K562 (cell line): ENCODE measurements around the gene TNFAIP6. TPM values are rescaled to one million over a fixed set of nuclear protein-coding genes. Genes with fewer than 3 reads are reported as not detected.

ENCODE experiments used
- ATAC-seq: fragments of 200-7000 bp; cut with Tn5 transposase; 3 replicates; pipeline ENCODE4 v1.9.1; 2020; ENCODE audit warnings: moderate library complexity
- BruUV-seq: library from RNA; stranded (reverse); fragments of 400-500 nt; replicated peaks from 2 replicates; lab custom pipeline; 2021; lab: Mats Ljungman, UMichigan
- CTCF ChIA-PET: fragments of 300-600 bp; formaldehyde crosslinking; extraction: SDS; loops from one replicate; lab custom pipeline; 2021; ENCODE audit warnings: low intra/inter-chr PET ratio; lab: Yijun Ruan, JAX
- POLR2A ChIA-PET: fragments of 300-600, 350-650 bp; sonication (Branson Sonifier 250); formaldehyde crosslinking; extraction: SDS; loops from one replicate; lab custom pipeline; 2021; ENCODE audit warnings: antibody characterized with exemption, inconsistent platforms; lab: Yijun Ruan, JAX
- DNase-seq, 4 experiments: peaks; one replicate each; pipeline versions ENCODE4 v3.0.0 to v3.0.0-alpha.2; 2011 to 2018; ENCODE audit warnings: low spot score in 3 of 4, mixed read lengths in 3 of 4; ENCODE audit errors: extremely low read depth in 1 of 4
- FAIRE-seq: peaks from 2 replicates; lab custom pipeline; 2011; peaks lifted over from hg19 to GRCh38; lab: Jason Lieb, UNC
- H2AFZ ChIP-seq: 2 replicates; pipeline ENCODE4 v1.6.0; 2011; ENCODE audit warnings: low read depth, low read length, control low read depth, inconsistent platforms
- H3K27ac ChIP-seq: fragments of 200-600 bp; 3 replicates; pipeline ENCODE4 v1.8.0; 2011; ENCODE audit warnings: low read depth, mild to moderate bottlenecking, control low read depth, inconsistent platforms, low read length, moderate library complexity, mixed read lengths; ENCODE audit errors: extremely low read depth
- H3K27me3 ChIP-seq, 2 experiments: fragments of 300-600 bp in 1 of 2; 2 replicates in 1 of 2; 3 replicates in 1 of 2; pipeline versions ENCODE4 v1.6.0 to v1.8.0; 2011; ENCODE audit warnings: inconsistent platforms in 2 of 2, low read length in 2 of 2, mild to moderate bottlenecking in 1 of 2, mixed read lengths in 1 of 2, moderate library complexity in 1 of 2; ENCODE audit not compliant: control insufficient read depth in 2 of 2, insufficient read depth in 2 of 2
- H3K36me3 ChIP-seq: fragments of 300-600 bp; 3 replicates; pipeline ENCODE4 v1.8.0; 2011; ENCODE audit warnings: mild to moderate bottlenecking, low read length, inconsistent platforms; ENCODE audit not compliant: control insufficient read depth, insufficient read depth
- H3K4me1 ChIP-seq, 2 experiments: fragments of 200-600 bp in 1 of 2; replicated peaks in 1 of 2; 2 replicates in 1 of 2; 3 replicates in 1 of 2; pipeline versions ENCODE4 v1.5.1 to v1.8.0; 2011; ENCODE audit warnings: inconsistent platforms in 2 of 2, low read length in 2 of 2, mild to moderate bottlenecking in 1 of 2, mixed read lengths in 1 of 2, moderate library complexity in 1 of 2; ENCODE audit not compliant: control insufficient read depth in 2 of 2, insufficient read depth in 2 of 2
- H3K4me2 ChIP-seq: 2 replicates; pipeline ENCODE4 v1.6.1; 2011; ENCODE audit warnings: low read length, control low read depth, inconsistent platforms, mixed read lengths; ENCODE audit not compliant: insufficient read depth
- H3K4me3 ChIP-seq: fragments of 200-600 bp; sonication (generic), shearing (Covaris generic); 2 replicates; pipeline ENCODE4 v1.5.1; 2016; ENCODE audit warnings: control low read depth, inconsistent platforms
- H3K79me2 ChIP-seq: fragments of 200-600 bp; 3 replicates; pipeline ENCODE4 v1.8.0; 2011; ENCODE audit warnings: low read length, inconsistent platforms; ENCODE audit not compliant: control insufficient read depth, insufficient read depth
- H3K9ac ChIP-seq, 2 experiments: 2 replicates each; pipeline versions ENCODE4 v1.6.0 to v1.6.1; 2011; ENCODE audit warnings: low read depth in 2 of 2, low read length in 2 of 2, control low read depth in 1 of 2, inconsistent platforms in 1 of 2, mild to moderate bottlenecking in 1 of 2, mixed read lengths in 1 of 2; ENCODE audit not compliant: insufficient read depth in 1 of 2
- H3K9me1 ChIP-seq: one replicate; pipeline ENCODE4 v1.6.0; 2011; ENCODE audit warnings: inconsistent platforms, mild to moderate bottlenecking, low read length, moderate library complexity; ENCODE audit not compliant: control insufficient read depth, insufficient read depth
- H3K9me3 ChIP-seq: replicated peaks from 2 replicates; pipeline ENCODE4 v1.5.1; 2011; ENCODE audit warnings: low read depth, low read length, inconsistent platforms; ENCODE audit not compliant: control insufficient read depth, insufficient read depth
- H4K20me1 ChIP-seq: replicated peaks from 2 replicates; pipeline ENCODE4 v1.6.1; 2011; ENCODE audit warnings: low read length, inconsistent platforms, mixed read lengths; ENCODE audit not compliant: control insufficient read depth, insufficient read depth
- JUN ChIP-seq, 2 experiments: sonication (generic) in 1 of 2; formaldehyde crosslinking in 1 of 2; IDR thresholded peaks; 2 replicates each; pipeline versions ENCODE4 v1.6.1 to v1.8.0; 2012 to 2022; ENCODE audit warnings: borderline replicate concordance in 2 of 2, mild to moderate bottlenecking in 2 of 2, improper control_type of control experiment in 1 of 2, low read depth in 1 of 2, low read length in 1 of 2, missing genetic modification reagents in 1 of 2
- KLF6 ChIP-seq: fragments of 250-450 bp; sonication (Bioruptor Pico); IDR thresholded peaks from 2 replicates; pipeline ENCODE4 v1.4.0; 2020; ENCODE audit warnings: mild to moderate bottlenecking, moderate library complexity, borderline replicate concordance
- MEIS2 ChIP-seq: fragments of 450-650 bp; IDR thresholded peaks from 2 replicates; pipeline ENCODE4 v1.6.1; 2014; ENCODE audit warnings: mild to moderate bottlenecking; ENCODE audit not compliant: partially characterized antibody
- MTA2 ChIP-seq: fragments of 450-650 bp; IDR thresholded peaks from 2 replicates; pipeline ENCODE4 v1.6.1; 2016; ENCODE audit warnings: low read depth
- NEUROD1 ChIP-seq: fragments of 150-350 bp; IDR thresholded peaks from 2 replicates; pipeline ENCODE4 v1.6.1; 2014; ENCODE audit warnings: borderline replicate concordance, low read length, low read depth; ENCODE audit not compliant: partially characterized antibody
- PHB2 ChIP-seq: fragments of 450-650 bp; IDR thresholded peaks from 2 replicates; pipeline ENCODE4 v1.6.1; 2017; ENCODE audit warnings: low read depth
- SNRNP70 ChIP-seq: fragments of 200-400 bp; formaldehyde crosslinking; optimal IDR thresholded peaks from 2 replicates; pipeline ENCODE3; 2017; ENCODE audit warnings: low read depth, low read length
- THRA ChIP-seq: fragments of 450-650 bp; IDR thresholded peaks from 2 replicates; pipeline ENCODE4 v1.6.1; 2017; ENCODE audit warnings: mild to moderate bottlenecking, moderate library complexity
- ZNF695 ChIP-seq: fragments of 450-650 bp; formaldehyde crosslinking; IDR thresholded peaks from 2 replicates; pipeline ENCODE4 v1.4.0; 2020; ENCODE audit warnings: mild to moderate bottlenecking, moderate library complexity
- WGBS: fragments of 100-300 bp; shearing (Covaris generic); methylation state at CpG from one replicate; pipeline ENCODE4 v1.1.6; 2016; ENCODE audit warnings: low coverage, mixed read lengths; ENCODE audit not compliant: insufficient coverage; ENCODE audit errors: missing lambda C conversion rate; 5-methylcytosine and 5-hydroxymethylcytosine counted together
- in situ Hi-C: fragments of 300-500 bp; cut with MboI; formaldehyde crosslinking; loops from 4 replicates; pipeline ENCODE4 v1.15.0; 2018; ENCODE audit warnings: inconsistent platforms, mixed read lengths
- intact Hi-C: fragments of 100-400 bp; cut with micrococcal nuclease; formaldehyde crosslinking; loops from 2 replicates; pipeline ENCODE4 v1.14.2; 2022
- polyA plus RNA-seq, 8 experiments: library from polyadenylated mRNA; depleted of rRNA in 4 of 8; stranded (reverse) in 5 of 8; unstranded in 3 of 8; fragments of >200 nt; fragmentation: Nextera tagmentation in 2 of 8; fragmentation: Illumina TruSeq in 1 of 8; extraction: Ambion mirVana in 2 of 8; extraction: Trizol in 1 of 8; gene quantifications; 2 replicates each; pipeline versions ENCODE4 v1.2.1 to v1.2.3, GENCODE V29; 2011 to 2014; ENCODE audit warnings: inconsistent platforms in 1 of 8, missing spikeins in 1 of 8
- total RNA-seq, 7 experiments: library from RNA; depleted of rRNA in 6 of 7; stranded (reverse); fragments of >200 nt in 6 of 7; fragmentation: Illumina TruSeq in 2 of 7; extraction: Trizol in 2 of 7; gene quantifications; 2 replicates each; pipeline versions ENCODE4 v1.2.1 to v1.2.3, GENCODE V29; 2011 to 2021; ENCODE audit warnings: low replicate concordance in 1 of 7
- TF ChIP-seq, protein P1 (sequence below): IDR thresholded peaks from 2 replicates; pipeline ENCODE4 v1.6.1; 2016; ENCODE audit warnings: missing genetic modification characterization, missing compliant biosample characterization

TNFAIP6 gene
- total and polyA plus RNA-seq, 9 of the 15 experiments (the other 6 are each of a cell fraction or from before 2014, with no cell fraction given): 0.07 to 0.28 (median 0.08) TPM; not detected in 6

GRCh38 chr2:151350579-151351195, 6.7 kb upstream of the TNFAIP6 start:
- in situ Hi-C loops: no loop called here
- BruUV-seq: no TSS peak
- 25% methylated on average over 4 of the region's 4 CpGs for WGBS
- Histone ChIP-seq H3K4me1 (peaks cover 0 to 12% of the 10 kb centered on the region in 2 experiments; a peak in 1 of 5 replicates), H3K9ac (no peak overlapping the region), H3K4me2 (no peak overlapping the region), H3K36me3 (no peaks in the 10 kb centered on the region), H2AFZ (no peak overlapping the region), H3K9me1 (no peaks in the 10 kb centered on the region), H3K27me3 (no peaks in the 10 kb centered on the region), H3K4me3 (no peak overlapping the region), H4K20me1 (no peaks in the 10 kb centered on the region), H3K27ac (no peak overlapping the region)
- intact Hi-C loops: no loop called here
- ATAC-seq: no peak
- CTCF ChIA-PET: no interaction called here
- TF ChIP-seq NEUROD1 (no peak), THRA (no peak), ZNF695 (no peak), JUN (IDR thresholded peaks at IDR 0.05; ENCODE audit: borderline replicate concordance, low read depth, low read length) (no peak), JUN (CRISPR knock-in tag; IDR thresholded peaks at IDR 0.05; ENCODE audit: borderline replicate concordance) (no peak), KLF6 (no peak), SNRNP70 (no peak), PHB2 (no peak), MTA2 (no peak), MEIS2 (no peak)
- TF ChIP-seq, protein P1, sequence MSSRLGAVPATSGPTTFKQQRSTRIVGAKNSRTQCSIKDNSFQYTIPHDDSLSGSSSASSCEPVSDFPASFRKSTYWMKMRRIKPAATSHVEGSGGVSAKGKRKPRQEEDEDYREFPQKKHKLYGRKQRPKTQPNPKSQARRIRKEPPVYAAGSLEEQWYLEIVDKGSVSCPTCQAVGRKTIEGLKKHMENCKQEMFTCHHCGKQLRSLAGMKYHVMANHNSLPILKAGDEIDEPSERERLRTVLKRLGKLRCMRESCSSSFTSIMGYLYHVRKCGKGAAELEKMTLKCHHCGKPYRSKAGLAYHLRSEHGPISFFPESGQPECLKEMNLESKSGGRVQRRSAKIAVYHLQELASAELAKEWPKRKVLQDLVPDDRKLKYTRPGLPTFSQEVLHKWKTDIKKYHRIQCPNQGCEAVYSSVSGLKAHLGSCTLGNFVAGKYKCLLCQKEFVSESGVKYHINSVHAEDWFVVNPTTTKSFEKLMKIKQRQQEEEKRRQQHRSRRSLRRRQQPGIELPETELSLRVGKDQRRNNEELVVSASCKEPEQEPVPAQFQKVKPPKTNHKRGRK: no peak
- TF ChIP-seq, all 486 proteins: peak for 0
- no peaks in the 10 kb centered on the region for H3K9me3 ChIP-seq
- FAIRE-seq: no peak
- H3K79me2 ChIP-seq: no peaks in the 10 kb centered on the region
- POLR2A ChIA-PET: no interaction called here
- DNase-seq: no peak
